ENCODE data around the gene PYGO2. TPM values are rescaled to one million over a fixed set of nuclear protein-coding genes. Genes with fewer than 3 reads are reported as not detected.
"Not testable (repeated sequence)": the region's sequence is repeated elsewhere in the genome, so short reads cannot be mapped to it uniquely, and the experiment has no call there.

PYGO2 gene
- total RNA-seq, 2 experiments from 2014 or later = 30.3 to 32.8 TPM

GRCh38 chr1:154910851-154911250, 50.7 kb downstream of the PYGO2 start:
- Histone ChIP-seq H3K27ac (ENCODE audit: low read depth in 1 of 2, low read length in 2 of 2) (no peak overlapping the region), H3K9me3 (ENCODE audit: control insufficient read depth in 1 of 2, insufficient read depth in 1 of 2, low read length in 2 of 2) (no peaks in the 10 kb centered on the region), H3K36me3 (ENCODE audit: insufficient read depth, low read length) (no peaks in the 10 kb centered on the region), H3K27me3 (ENCODE audit: control insufficient read depth in 1 of 2, insufficient read depth in 2 of 2, low read length in 2 of 2) (no peaks in the 10 kb centered on the region), H3K4me3 (ENCODE audit: low read length) (no peak overlapping the region), H3K4me1 (ENCODE audit: insufficient read depth, low read length) (no peaks in the 10 kb centered on the region)
- Mint-ChIP-seq H3K36me3 (ENCODE audit: low read depth) (no peaks in the 10 kb centered on the region), H3K4me1 (ENCODE audit: low read depth) (no peaks in the 10 kb centered on the region), H3K9me3 (no peaks in the 10 kb centered on the region), H3K4me3 (no peak overlapping the region), H3K27ac (no peak overlapping the region), H3K27me3 (no peaks in the 10 kb centered on the region)
- POLR2A ChIA-PET = no interaction called here
- CTCF ChIA-PET = no interaction called here
- no peak for DNase-seq
- intact Hi-C loops (cut with DNase I, micrococcal nuclease) = no loop called here
- no peak for ATAC-seq (ENCODE audit: poor library complexity)
- no peak for TF ChIP-seq CTCF (IDR thresholded peaks at IDR 0.05)

DNA sequence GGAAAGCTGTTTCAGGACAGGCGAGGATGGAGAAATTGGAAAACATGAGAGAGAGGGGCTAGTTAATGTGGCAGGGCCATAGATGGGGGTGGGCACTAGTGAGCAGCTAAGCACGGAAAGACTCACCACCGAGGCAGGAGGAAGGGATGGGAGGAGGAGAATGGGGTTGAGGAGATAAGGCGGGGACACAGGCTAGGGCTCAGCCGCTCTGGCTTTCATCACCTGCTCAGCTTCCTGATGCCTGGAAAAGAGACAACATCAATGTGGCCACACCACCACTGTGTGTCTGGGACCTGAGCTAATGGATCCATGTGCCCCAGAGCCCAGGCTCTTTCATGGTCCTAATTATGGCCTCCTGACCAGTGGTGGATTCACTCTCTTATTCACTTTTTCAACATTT, 52.6 kb downstream of the PYGO2 start:
- Histone ChIP-seq H3K9me3 (ENCODE audit: control insufficient read depth in 1 of 2, insufficient read depth in 1 of 2, low read length in 2 of 2) (no peaks in the 10 kb centered on the region), H3K4me3 (ENCODE audit: low read length) (no peak overlapping the region), H3K27me3 (ENCODE audit: control insufficient read depth in 1 of 2, insufficient read depth in 2 of 2, low read length in 2 of 2) (no peaks in the 10 kb centered on the region), H3K27ac (ENCODE audit: low read depth in 1 of 2, low read length in 2 of 2) (no peak overlapping the region), H3K36me3 (ENCODE audit: insufficient read depth, low read length) (no peaks in the 10 kb centered on the region), H3K4me1 (ENCODE audit: insufficient read depth, low read length) (no peaks in the 10 kb centered on the region)
- Mint-ChIP-seq H3K27me3 (no peaks in the 10 kb centered on the region), H3K36me3 (ENCODE audit: low read depth) (no peaks in the 10 kb centered on the region), H3K4me1 (ENCODE audit: low read depth) (no peaks in the 10 kb centered on the region), H3K27ac (no peak overlapping the region), H3K4me3 (no peak overlapping the region), H3K9me3 (no peaks in the 10 kb centered on the region)
- no peak for TF ChIP-seq CTCF (IDR thresholded peaks at IDR 0.05)
- DNase-seq = no peak
- no peak for ATAC-seq (ENCODE audit: poor library complexity)
- intact Hi-C loops (cut with DNase I, micrococcal nuclease) = no loop called here
- ChIA-PET POLR2A (no interaction called here), CTCF (no interaction called here)

DNA sequence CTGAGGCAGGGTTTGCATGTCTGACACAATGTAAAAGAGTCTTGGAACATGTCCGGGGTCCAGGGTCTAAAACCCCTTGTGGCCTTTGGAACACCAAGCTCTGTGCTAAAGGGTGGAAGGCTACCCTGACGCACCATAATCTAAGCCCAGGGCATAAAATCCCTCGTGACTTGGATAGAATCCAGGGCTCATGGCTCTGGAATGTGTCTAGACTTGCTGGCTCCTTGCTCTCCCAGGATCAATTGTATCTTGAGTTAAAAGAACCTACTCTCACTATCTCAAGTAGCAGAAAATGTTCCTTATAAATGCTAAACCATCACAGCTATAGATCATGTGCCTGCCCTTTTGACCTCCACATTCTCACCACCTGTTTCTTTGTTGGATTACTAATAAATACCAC, 53.5 kb downstream of the PYGO2 start:
- H3K27ac Mint-ChIP-seq; H3K4me1 ChIP-seq (ENCODE audit: insufficient read depth, low read length); DNase-seq; POLR2A ChIA-PET; ATAC-seq (ENCODE audit: poor library complexity); H3K27me3 Mint-ChIP-seq; H3K9me3 Mint-ChIP-seq; H3K4me3 Mint-ChIP-seq; H3K27ac ChIP-seq (ENCODE audit: low read depth in 1 of 2, low read length in 2 of 2); H3K4me3 ChIP-seq (ENCODE audit: low read length); H3K4me1 Mint-ChIP-seq (ENCODE audit: low read depth); H3K9me3 ChIP-seq (ENCODE audit: control insufficient read depth in 1 of 2, insufficient read depth in 1 of 2, low read length in 2 of 2); H3K27me3 ChIP-seq (ENCODE audit: control insufficient read depth in 1 of 2, insufficient read depth in 2 of 2, low read length in 2 of 2); H3K36me3 Mint-ChIP-seq (ENCODE audit: low read depth); intact Hi-C loops (cut with DNase I, micrococcal nuclease); H3K36me3 ChIP-seq (ENCODE audit: insufficient read depth, low read length): not testable (repeated sequence)
- CTCF ChIA-PET = interaction anchor here (2.0 kb wide), 1 partner anchor 109 kb away, joined by 9 read pairs; no protein-coding TSS in a partner anchor

Small RNAs within 50 kb of the gene (microRNA-seq; reads per million reads assigned to microRNA genes)
- gene MIR4258 (ENCODE audit: borderline microRNAs expressed, borderline replicate concordance) = not detected

Other genes with a start within 250 kb of the PYGO2 start
- not detected for gene KCNN3, start 91.5 kb downstream of the PYGO2 start, total RNA-seq
- gene PMVK, start 25.1 kb downstream of the PYGO2 start, total RNA-seq = 1 to 10 TPM; 6.6 to 7.4 TPM
- gene PBXIP1, start 5.7 kb downstream of the PYGO2 start, total RNA-seq = 100 to 1,000 TPM; 434 to 440 TPM
- 10 to 100 TPM; 59.9 to 60.0 TPM for gene SHC1, start 9.0 kb upstream of the PYGO2 start, total RNA-seq
- 1 to 10 TPM; 1.4 to 3.9 TPM for gene CKS1B, start 12.9 kb upstream of the PYGO2 start, total RNA-seq
- 10 to 100 TPM; 16.7 to 19.4 TPM for gene FLAD1, start 21.6 kb upstream of the PYGO2 start, total RNA-seq
- gene LENEP, start 31.8 kb upstream of the PYGO2 start, total RNA-seq = not detected
- 10 to 100 TPM; 22.8 to 25.1 TPM for gene ZBTB7B, start 41.0 kb upstream of the PYGO2 start, total RNA-seq
- 1 to 10 TPM; 1.4 to 2.2 TPM for gene DCST2, start 72.0 kb upstream of the PYGO2 start, total RNA-seq
- gene DCST1, start 72.0 kb upstream of the PYGO2 start, total RNA-seq = under 1 TPM; 0.33 to 0.39 TPM
- gene ADAM15, start 89.5 kb upstream of the PYGO2 start, total RNA-seq = 10 to 100 TPM; 17.2 to 20.1 TPM
- gene EFNA4, start 102.0 kb upstream of the PYGO2 start, total RNA-seq = 1 to 10 TPM; 2.4 to 3.3 TPM
- under 1 TPM; 0.22 to 0.47 TPM for gene EFNA3, start 117.1 kb upstream of the PYGO2 start, total RNA-seq
- gene EFNA1, start 166.1 kb upstream of the PYGO2 start, total RNA-seq = 1 to 10 TPM; 4.2 to 5.9 TPM
- gene SLC50A1, start 174.1 kb upstream of the PYGO2 start, total RNA-seq = 10 to 100 TPM; 10.2 to 12.5 TPM
- gene DPM3, start 178.7 kb upstream of the PYGO2 start, total RNA-seq = 10 to 100 TPM; 17.6 to 20.5 TPM
- 10 to 100 TPM; 77.8 TPM for gene KRTCAP2, start 211.5 kb upstream of the PYGO2 start, total RNA-seq
- 1 to 10 TPM; 2.9 to 3.0 TPM for gene TRIM46, start 212.1 kb upstream of the PYGO2 start, total RNA-seq
- gene THBS3, start 246.1 kb upstream of the PYGO2 start, total RNA-seq = 10 to 100 TPM; 25.5 to 26.1 TPM
- 10 to 100 TPM; 19.9 to 20.7 TPM for gene MTX1, start 246.9 kb upstream of the PYGO2 start, total RNA-seq